ENCODE data around the gene FGD5.

- no peak for TF ChIP-seq CTCF (IDR thresholded peaks at IDR 0.05; ENCODE audit: borderline replicate concordance, extremely low read depth, low read length, poor library complexity, severe bottlenecking)
- no peak for TF ChIP-seq EZH2 (IDR thresholded peaks at IDR 0.05; ENCODE audit: borderline replicate concordance, low read depth, low read length, severe bottlenecking)
These were observed 1.4 kb downstream of the FGD5 start for GRCh38 chr3:14820156-14820555.

Measured in DND-41 (cell line).